MM.1S (cell line): ENCODE measurements around the gene LILRB4.

ENCODE experiments used
- DNase-seq: peaks from one replicate; pipeline ENCODE4 v3.0.0-alpha.2; 2015
- H2AFZ ChIP-seq: fragments of 300-600 bp; sonication (generic); 2 replicates; pipeline ENCODE4 v1.6.0; 2016; ENCODE audit warnings: antibody characterized with exemption, low read length
- H3F3A ChIP-seq: fragments of 300-600 bp; sonication (generic); 2 replicates; pipeline ENCODE4 v1.6.1; 2016; ENCODE audit warnings: mild to moderate bottlenecking, antibody characterized with exemption, low read length, moderate library complexity, mixed read lengths; ENCODE audit not compliant: insufficient read depth
- H3K27ac ChIP-seq: fragments of 300-600 bp; sonication (generic); 2 replicates; pipeline ENCODE4 v1.5.1; 2016; ENCODE audit warnings: mild to moderate bottlenecking, low read length
- H3K27me3 ChIP-seq: fragments of 300-600 bp; sonication (generic); replicated peaks from 2 replicates; pipeline ENCODE4 v1.6.0; 2016; ENCODE audit warnings: low read length; ENCODE audit not compliant: insufficient read depth
- H3K36me3 ChIP-seq: fragments of 300-600 bp; sonication (generic); replicated peaks from 2 replicates; pipeline ENCODE4 v1.6.1; 2016; ENCODE audit warnings: mild to moderate bottlenecking, low read length, mixed read lengths; ENCODE audit not compliant: insufficient read depth
- H3K4me1 ChIP-seq: fragments of 300-600 bp; sonication (generic); 2 replicates; pipeline ENCODE4 v1.6.1; 2016; ENCODE audit warnings: low read length, mixed read lengths
- H3K4me2 ChIP-seq: fragments of 300-600 bp; sonication (generic); 2 replicates; pipeline ENCODE4 v1.6.0; 2016; ENCODE audit warnings: low read depth, low read length
- H3K4me3 ChIP-seq: fragments of 300-600 bp; sonication (generic); 2 replicates; pipeline ENCODE4 v1.5.1; 2016; ENCODE audit warnings: low read length, mixed read lengths
- H3K79me2 ChIP-seq: fragments of 300-600 bp; sonication (generic); 2 replicates; pipeline ENCODE4 v1.6.1; 2016; ENCODE audit warnings: mixed run types, low read length, mixed read lengths
- H3K9ac ChIP-seq: fragments of 300-600 bp; sonication (generic); 2 replicates; pipeline ENCODE4 v1.6.1; 2016; ENCODE audit warnings: low read length, mixed read lengths
- H3K9me2 ChIP-seq: fragments of 300-600 bp; sonication (generic); replicated peaks from 2 replicates; pipeline ENCODE4 v1.6.1; 2016; ENCODE audit warnings: mild to moderate bottlenecking, low read length, mixed read lengths; ENCODE audit not compliant: insufficient read depth
- H3K9me3 ChIP-seq: fragments of 300-600 bp; sonication (generic); replicated peaks from 2 replicates; pipeline ENCODE4 v1.6.1; 2016; ENCODE audit warnings: mild to moderate bottlenecking, low read length, mixed read lengths; ENCODE audit not compliant: insufficient read depth
- H4K20me1 ChIP-seq: fragments of 300-600 bp; sonication (generic); 2 replicates; pipeline ENCODE4 v1.6.1; 2016; ENCODE audit warnings: mild to moderate bottlenecking, low read length, moderate library complexity, mixed read lengths; ENCODE audit not compliant: insufficient read depth
- EZH2 ChIP-seq: fragments of 300-600 bp; sonication (generic); optimal IDR thresholded peaks from 2 replicates; pipeline ENCODE3; 2017; ENCODE audit warnings: low read depth, mild to moderate bottlenecking, antibody characterized with exemption, low read length, mixed read lengths
- EZH2phosphoT487 ChIP-seq: fragments of 300-600 bp; sonication (generic); IDR thresholded peaks from 2 replicates; pipeline ENCODE4 v1.6.1; 2018; ENCODE audit warnings: antibody characterized with exemption, low read length
- TF ChIP-seq, protein P1 (sequence below): fragments of 300-600 bp; sonication (generic); IDR thresholded peaks from 2 replicates; pipeline ENCODE4 v1.5.1; 2016; ENCODE audit warnings: antibody characterized with exemption, low read length, mixed read lengths

Gene LILRB4

DNA sequence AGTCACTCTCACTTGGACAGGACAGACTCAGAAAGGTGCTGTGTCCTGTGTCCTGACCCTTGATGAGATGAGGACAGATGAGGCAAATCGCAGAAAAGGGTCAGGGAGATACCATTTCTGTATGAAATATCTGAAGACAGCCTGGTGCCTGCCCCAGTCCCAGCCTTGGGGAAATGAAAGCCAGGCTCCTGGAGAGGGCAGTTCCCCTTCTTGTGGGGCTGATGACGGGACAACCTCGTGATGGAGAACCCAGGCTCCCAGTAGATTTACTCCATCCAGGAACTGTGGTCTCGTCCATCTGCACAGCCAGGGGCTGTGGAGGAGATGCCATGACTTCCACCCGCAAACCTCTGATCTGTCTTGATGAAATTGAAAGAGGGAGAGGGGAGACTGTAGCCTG lies 18.7 kb upstream of the LILRB4 start:
- Histone ChIP-seq H3K9me3 (no peaks in the 10 kb centered on the region), H3K4me3 (no peak overlapping the region), H3K9ac (no peak overlapping the region), H3K79me2 (no peaks in the 10 kb centered on the region), H3K27me3 (peaks cover 79% of the 10 kb centered on the region), H3K4me1 (no peaks in the 10 kb centered on the region), H3K4me2 (no peak overlapping the region), H3K9me2 (no peaks in the 10 kb centered on the region), H2AFZ (no peak overlapping the region), H3K27ac (no peak overlapping the region), H3K36me3 (no peaks in the 10 kb centered on the region), H4K20me1 (no peaks in the 10 kb centered on the region), H3F3A (no peaks in the 10 kb centered on the region)
- no peak for TF ChIP-seq EZH2phosphoT487
- DNase-seq = no peak

DNA sequence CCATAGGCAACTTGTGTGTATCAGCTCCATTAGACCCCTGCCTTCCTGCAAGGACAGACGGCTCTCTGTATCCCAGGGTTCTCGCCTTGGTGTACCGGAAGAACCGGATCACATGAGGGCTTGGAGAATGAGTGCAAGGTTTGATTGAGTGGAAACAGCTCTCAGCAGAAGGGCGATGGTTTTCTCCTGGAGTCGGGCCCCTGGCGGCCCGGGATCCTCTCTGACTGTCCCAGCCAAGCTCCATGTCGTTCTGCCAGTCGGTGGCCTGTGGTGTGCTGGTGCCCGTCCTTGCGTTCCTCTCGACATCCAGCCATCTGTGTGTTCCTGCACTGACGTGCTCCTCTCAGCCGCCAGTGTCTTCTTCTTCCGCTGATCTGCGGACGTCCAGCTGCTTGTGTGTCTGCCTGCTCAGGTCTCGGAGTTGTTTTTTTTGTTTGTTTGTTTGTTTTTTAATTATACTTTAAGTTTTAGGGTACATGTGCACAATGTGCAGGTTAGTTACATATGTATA lies 16.4 kb upstream of the LILRB4 start:
- Histone ChIP-seq H3K79me2 (no peaks in the 10 kb centered on the region), H3K4me3 (no peak overlapping the region), H3F3A (no peaks in the 10 kb centered on the region), H3K9ac (no peak overlapping the region), H4K20me1 (no peaks in the 10 kb centered on the region), H2AFZ (no peak overlapping the region), H3K36me3 (no peaks in the 10 kb centered on the region), H3K4me2 (no peak overlapping the region), H3K27ac (no peak overlapping the region), H3K9me2 (no peaks in the 10 kb centered on the region), H3K9me3 (no peaks in the 10 kb centered on the region), H3K4me1 (no peaks in the 10 kb centered on the region), H3K27me3 (peaks cover 63% of the 10 kb centered on the region)
- no peak for DNase-seq
- TF ChIP-seq, protein P1, sequence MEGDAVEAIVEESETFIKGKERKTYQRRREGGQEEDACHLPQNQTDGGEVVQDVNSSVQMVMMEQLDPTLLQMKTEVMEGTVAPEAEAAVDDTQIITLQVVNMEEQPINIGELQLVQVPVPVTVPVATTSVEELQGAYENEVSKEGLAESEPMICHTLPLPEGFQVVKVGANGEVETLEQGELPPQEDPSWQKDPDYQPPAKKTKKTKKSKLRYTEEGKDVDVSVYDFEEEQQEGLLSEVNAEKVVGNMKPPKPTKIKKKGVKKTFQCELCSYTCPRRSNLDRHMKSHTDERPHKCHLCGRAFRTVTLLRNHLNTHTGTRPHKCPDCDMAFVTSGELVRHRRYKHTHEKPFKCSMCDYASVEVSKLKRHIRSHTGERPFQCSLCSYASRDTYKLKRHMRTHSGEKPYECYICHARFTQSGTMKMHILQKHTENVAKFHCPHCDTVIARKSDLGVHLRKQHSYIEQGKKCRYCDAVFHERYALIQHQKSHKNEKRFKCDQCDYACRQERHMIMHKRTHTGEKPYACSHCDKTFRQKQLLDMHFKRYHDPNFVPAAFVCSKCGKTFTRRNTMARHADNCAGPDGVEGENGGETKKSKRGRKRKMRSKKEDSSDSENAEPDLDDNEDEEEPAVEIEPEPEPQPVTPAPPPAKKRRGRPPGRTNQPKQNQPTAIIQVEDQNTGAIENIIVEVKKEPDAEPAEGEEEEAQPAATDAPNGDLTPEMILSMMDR = no peak
- TF ChIP-seq EZH2 (no peak), EZH2phosphoT487 (no peak)

DNA sequence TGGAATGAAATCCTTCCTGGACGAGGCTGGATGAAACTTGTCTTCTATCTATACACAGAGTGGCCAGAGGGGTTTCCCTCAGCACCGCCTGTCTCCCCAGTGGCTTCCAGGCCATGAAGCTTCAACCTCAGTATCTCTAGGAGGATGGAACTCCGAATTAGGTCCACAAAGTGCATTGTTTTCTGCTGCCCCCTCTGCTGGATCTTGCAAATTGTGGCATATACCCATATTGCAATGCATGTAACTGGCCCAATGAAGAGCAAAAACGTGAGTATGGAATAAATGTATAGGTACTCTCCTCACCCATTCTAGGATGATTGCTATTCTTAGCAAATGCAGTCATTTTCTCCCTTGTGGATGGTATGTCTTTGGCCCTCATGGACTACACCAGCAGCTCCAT lies 14.7 kb upstream of the LILRB4 start:
- H3F3A ChIP-seq = no peaks in the 10 kb centered on the region
- no peaks in the 10 kb centered on the region for H4K20me1 ChIP-seq
- H3K79me2 ChIP-seq = no peaks in the 10 kb centered on the region
- H3K9me3 ChIP-seq = no peaks in the 10 kb centered on the region
- no peaks in the 10 kb centered on the region for H3K36me3 ChIP-seq
- no peak for DNase-seq
- H3K27ac ChIP-seq = no peak overlapping the region
- no peak overlapping the region for H3K9ac ChIP-seq
- TF ChIP-seq, protein P1 = no peak
- TF ChIP-seq EZH2 (no peak), EZH2phosphoT487 (no peak)
- peaks cover 53% of the 10 kb centered on the region for H3K27me3 ChIP-seq
- no peak overlapping the region for H3K4me2 ChIP-seq
- H3K4me1 ChIP-seq = no peaks in the 10 kb centered on the region
- H3K9me2 ChIP-seq = no peaks in the 10 kb centered on the region
- no peak overlapping the region for H2AFZ ChIP-seq
- H3K4me3 ChIP-seq = no peak overlapping the region

DNA sequence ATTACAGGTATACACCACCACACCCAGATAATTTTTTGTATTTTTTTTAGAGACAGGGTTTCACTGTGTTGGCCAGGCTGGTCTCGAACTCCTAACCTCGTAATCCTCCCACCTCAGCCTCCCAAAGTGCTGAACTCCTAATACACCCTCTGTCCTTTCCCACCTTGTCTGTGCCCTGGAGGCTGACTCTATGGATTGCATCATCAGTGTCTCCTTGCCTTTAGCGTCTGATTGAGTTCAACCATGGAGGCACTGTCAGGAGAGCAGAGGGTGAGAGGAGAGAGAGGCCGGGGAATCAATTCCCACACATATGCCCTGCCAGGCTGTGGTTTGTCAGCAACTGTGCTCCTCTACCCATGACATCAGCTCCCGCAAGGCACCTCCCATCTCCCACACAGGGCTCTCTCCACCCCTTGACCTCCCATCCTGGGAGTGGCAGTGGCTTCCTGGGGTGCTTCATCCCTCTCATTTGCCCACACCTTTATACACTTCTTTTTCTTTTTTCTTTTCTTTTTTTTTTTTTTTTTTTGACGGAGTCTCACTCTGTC lies 12.6 kb upstream of the LILRB4 start:
- Histone ChIP-seq H3K4me3 (no peak overlapping the region), H3K4me1 (peaks cover 6% of the 10 kb centered on the region; the same call in 1 of the 2 replicates), H3K79me2 (no peaks in the 10 kb centered on the region), H3K9ac (no peak overlapping the region), H3K9me2 (no peaks in the 10 kb centered on the region), H3K9me3 (no peaks in the 10 kb centered on the region), H3K36me3 (no peaks in the 10 kb centered on the region), H3F3A (no peaks in the 10 kb centered on the region), H4K20me1 (no peaks in the 10 kb centered on the region), H3K4me2 (no peak overlapping the region), H2AFZ (no peak overlapping the region), H3K27me3 (peaks cover 53% of the 10 kb centered on the region), H3K27ac (no peak overlapping the region)
- no peak for TF ChIP-seq EZH2phosphoT487
- TF ChIP-seq, protein P1 = no peak
- no peak for TF ChIP-seq EZH2
- no peak for DNase-seq
